Vein endothelial cell (primary cell): ENCODE data around the gene DUOX2. TPM values are rescaled to one million over a fixed set of nuclear protein-coding genes. Genes with fewer than 3 reads are reported as not detected.

Experiments used
- small RNA-seq: library from RNA; depleted of rRNA; stranded (forward); fragments of <200 nt; gene quantifications from one replicate; pipeline ENCODE3, GENCODE V24; 2012
- total RNA-seq: library from RNA; depleted of rRNA; stranded (reverse); fragments of >200 nt; gene quantifications from 2 replicates; pipeline ENCODE4 v1.2.3, GENCODE V29; 2012

DUOX2 gene
- total RNA-seq = not detected in 2 replicates

GRCh38 chr15:45114076-45114750 is at the start of gene DUOX2, which contains the start of gene DUOXA2:
TSS of gene DUOX2 (minus strand) at chr15:45114172. CDS start at chr15:45113411, 761 bp downstream.
TSS of gene DUOXA2 (plus strand) at chr15:45114326. CDS start at chr15:45114606, 280 bp downstream.

GRCh38 chr15:45129651-45130129 is 15.7 kb upstream of the DUOX2 start, which contains the start of the genes DUOX1 and DUOXA1:
TSS of gene DUOX1 (plus strand) at chr15:45129994. CDS start at chr15:45131967, 1,973 bp downstream.
TSS of gene DUOXA1 (minus strand) at chr15:45129879. CDS start at chr15:45123014, 6,865 bp downstream.

Small RNA genes within 50 kb of the gene (small RNA-seq; reads per million reads assigned to genes)
- not detected for gene RF00019

Other genes with a start within 250 kb of the DUOX2 start
- not detected in 2 replicates for gene TERB2, start 157.5 kb downstream of the DUOX2 start, total RNA-seq
- gene SORD, start 91.0 kb downstream of the DUOX2 start, total RNA-seq = 21.2 and 28.5 TPM in 2 replicates
- not detected in 2 replicates for gene DUOXA2, start 154 bp upstream of the DUOX2 start, total RNA-seq
- not detected in 2 replicates for gene DUOXA1, start 15.7 kb upstream of the DUOX2 start, total RNA-seq
- not detected in 2 replicates for gene DUOX1, start 15.8 kb upstream of the DUOX2 start, total RNA-seq
- 2.6 and 5.9 TPM in 2 replicates for gene SHF, start 73.8 kb upstream of the DUOX2 start, total RNA-seq
- not detected in 2 replicates for gene SLC28A2, start 138.1 kb upstream of the DUOX2 start, total RNA-seq